Fibroblast of pulmonary artery (primary cell): ENCODE results near the gene FNIP2.
"Not testable (repeated sequence)": the region's sequence is repeated elsewhere in the genome, so short reads cannot be mapped to it uniquely, and the experiment has no call there.

Experiments
- DNase-seq: peaks from one replicate; pipeline ENCODE4 v3.0.0-alpha.2; 2010; ENCODE audit warnings: low read depth
- H3K4me3 ChIP-seq: replicated peaks from 2 replicates; pipeline ENCODE4 v1.5.1; 2011; ENCODE audit warnings: low read depth, mild to moderate bottlenecking, control low read depth, low read length, moderate library complexity
- CTCF ChIP-seq: IDR thresholded peaks from 2 replicates; pipeline ENCODE4 v1.5.1; 2011; ENCODE audit warnings: mild to moderate bottlenecking, control low read depth, low read length, inconsistent platforms; ENCODE audit errors: missing control alignments

The FNIP2 gene

GRCh38 chr4:158799856-158800255 is 31.0 kb downstream of the FNIP2 start:
- no peak for TF ChIP-seq CTCF
- H3K4me3 ChIP-seq: no peak overlapping the region
- DNase-seq: no peak

- H3K4me3 ChIP-seq: no peak overlapping the region
- TF ChIP-seq CTCF: no peak
- no peak for DNase-seq
Observed at GRCh38 chr4:158801066-158801465, 32.2 kb downstream of the FNIP2 start.

- no peak overlapping the region for H3K4me3 ChIP-seq
- DNase-seq: no peak
- TF ChIP-seq CTCF: no peak
Observed at GRCh38 chr4:158801677-158802076, 32.9 kb downstream of the FNIP2 start.

- no peak overlapping the region for H3K4me3 ChIP-seq
- TF ChIP-seq CTCF: no peak
- DNase-seq: no peak
Observed at GRCh38 chr4:158802914-158803313, 34.1 kb downstream of the FNIP2 start.

- H3K4me3 ChIP-seq: no peak overlapping the region
- TF ChIP-seq CTCF: no peak
- DNase-seq: no peak
Observed at GRCh38 chr4:158805635-158806471, 37.0 kb downstream of the FNIP2 start.

GRCh38 chr4:158807691-158808090 is 38.9 kb downstream of the FNIP2 start:
- no peak for DNase-seq
- no peak overlapping the region for H3K4me3 ChIP-seq
- TF ChIP-seq CTCF: no peak

- H3K4me3 ChIP-seq: no peak overlapping the region
- no peak for DNase-seq
- TF ChIP-seq CTCF: no peak
Observed at GRCh38 chr4:158808399-158808798, 39.6 kb downstream of the FNIP2 start.

- not testable (repeated sequence) for H3K4me3 ChIP-seq, DNase-seq
Observed at GRCh38 chr4:158809208-158809607, 40.4 kb downstream of the FNIP2 start.
